NCI-H2196 treated with DMSO at 0.1 percent for 48 hours (cell line): ENCODE measurements around the gene ANKRD1.
"Not testable (repeated sequence)": the region's sequence is repeated elsewhere in the genome, so short reads cannot be mapped to it uniquely, and the experiment has no call there.

Experiments
- DNase-seq: peaks from one replicate; lab custom pipeline; 2025; ENCODE audit not compliant: unreplicated experiment; lab: John Stamatoyannopoulos, UW

The ANKRD1 gene

GRCh38 chr10:90913774-90914420 lies 7.0 kb downstream of the ANKRD1 start:
- no peak for DNase-seq

- DNase-seq: no peak
Measured at GRCh38 chr10:90912854-90913479, 7.9 kb downstream of the ANKRD1 start.

GRCh38 chr10:90912174-90912573 lies 8.7 kb downstream of the ANKRD1 start:
- no peak for DNase-seq

- DNase-seq: peak; percentile 4
Measured at GRCh38 chr10:90911133-90912051, 9.5 kb downstream of the ANKRD1 start.

GRCh38 chr10:90906596-90906995 lies 14.3 kb downstream of the ANKRD1 start:
- DNase-seq: no peak

DNA sequence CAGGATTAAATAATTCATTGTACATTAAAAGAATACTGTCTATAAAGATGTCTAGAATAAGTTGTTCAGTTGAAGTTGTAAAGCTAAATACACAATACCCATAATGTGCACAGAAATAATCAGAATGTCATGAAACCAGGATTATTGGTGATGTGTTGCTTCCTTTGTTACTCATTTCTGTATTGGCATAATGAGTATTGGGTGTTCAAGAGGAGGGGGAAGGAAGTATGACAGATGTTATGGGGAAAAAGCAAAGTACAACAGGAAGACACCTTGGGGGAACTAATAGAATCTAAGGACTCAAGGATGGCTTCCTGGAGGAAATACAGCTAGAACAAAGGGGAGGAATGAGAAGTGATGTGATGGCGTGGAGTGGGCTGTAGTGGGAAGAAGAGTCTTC lies 15.0 kb downstream of the ANKRD1 start:
- no peak for DNase-seq

- DNase-seq: not testable (repeated sequence)
Measured at GRCh38 chr10:90896916-90897315, 24.0 kb downstream of the ANKRD1 start.

- no peak for DNase-seq
Measured at GRCh38 chr10:90893190-90893589, 27.7 kb downstream of the ANKRD1 start.

DNA sequence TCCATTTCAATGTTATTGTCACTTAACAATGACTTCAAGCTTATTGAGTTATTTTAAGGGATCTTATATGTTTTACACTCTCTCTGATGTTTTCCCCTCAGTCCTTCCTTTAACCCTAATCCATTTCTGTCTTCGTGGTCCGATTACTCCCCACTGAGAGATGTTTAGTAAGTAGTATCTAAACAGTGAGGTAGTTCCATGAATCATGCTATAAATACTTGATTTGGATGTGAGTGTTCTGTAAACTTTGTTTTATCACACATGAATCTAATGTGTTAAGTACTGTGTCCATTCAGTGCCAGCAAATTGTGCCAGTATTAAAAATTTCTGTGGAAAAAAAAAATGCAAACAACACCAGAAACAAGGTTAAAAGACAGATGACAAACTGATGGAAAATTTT lies 30.5 kb downstream of the ANKRD1 start:
- DNase-seq: no peak

DNA sequence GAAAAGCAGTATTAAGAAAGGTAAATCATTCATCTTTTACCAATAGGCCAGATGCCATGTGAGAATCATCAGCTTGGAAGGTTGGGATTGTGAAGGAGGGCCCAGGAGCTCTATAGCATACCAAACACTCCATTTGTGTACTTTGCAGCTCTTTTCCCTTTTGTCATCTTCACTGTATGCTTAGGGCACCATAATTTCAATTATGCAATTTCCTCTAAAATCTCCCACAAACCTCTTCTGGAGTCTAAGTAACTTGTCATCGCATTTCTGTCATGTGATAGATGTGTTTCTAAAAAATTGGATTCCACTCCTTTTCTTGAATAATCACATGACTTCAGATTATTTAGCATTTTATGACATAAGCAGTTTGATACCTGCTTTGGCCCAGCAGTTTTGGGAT lies 31.3 kb downstream of the ANKRD1 start:
- DNase-seq: no peak

- no peak for DNase-seq
Measured at GRCh38 chr10:90888387-90888786, 32.5 kb downstream of the ANKRD1 start.

DNA sequence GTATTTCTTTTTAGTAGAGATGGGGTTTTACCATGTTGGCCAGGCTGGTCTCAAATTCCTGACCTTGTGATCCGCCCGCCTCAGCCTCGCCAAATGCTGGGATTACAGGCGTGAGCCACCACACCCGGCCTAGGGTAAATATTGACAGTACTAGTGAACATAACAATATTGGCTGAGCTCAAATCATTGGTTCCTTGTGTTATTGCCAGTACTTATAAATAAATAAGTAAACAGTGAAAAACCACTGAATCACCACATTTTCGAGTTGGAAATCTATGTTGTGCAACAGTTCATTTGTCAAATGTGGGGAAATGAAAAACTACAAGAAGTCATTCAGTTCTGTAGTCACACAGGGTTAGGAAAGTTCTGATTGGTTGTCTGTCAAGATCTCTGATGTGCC lies 33.3 kb downstream of the ANKRD1 start:
- DNase-seq: no peak

DNA sequence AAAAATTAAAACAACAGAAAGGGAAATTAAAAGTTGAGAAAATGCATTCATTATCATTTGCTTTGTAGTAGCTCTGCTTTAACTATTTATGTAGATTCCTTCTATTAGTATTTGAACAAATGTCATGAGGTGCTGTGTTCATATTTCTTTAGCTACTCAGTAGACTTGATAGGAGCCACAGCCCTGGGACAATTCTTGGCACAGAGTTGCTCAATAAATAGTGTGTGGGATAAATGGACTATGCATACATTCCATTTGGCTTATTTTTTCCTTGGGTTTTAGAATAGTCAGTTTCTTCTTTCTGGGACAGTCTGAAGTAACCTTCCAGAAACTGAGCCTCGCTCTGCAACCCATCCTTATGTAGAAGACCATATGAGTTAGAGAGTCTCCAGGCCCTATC lies 35.7 kb downstream of the ANKRD1 start:
- DNase-seq: no peak

GRCh38 chr10:90884431-90884830 lies 36.5 kb downstream of the ANKRD1 start:
- no peak for DNase-seq

- DNase-seq: peak; percentile 1
Measured at GRCh38 chr10:90880059-90880719, 40.7 kb downstream of the ANKRD1 start.

DNA sequence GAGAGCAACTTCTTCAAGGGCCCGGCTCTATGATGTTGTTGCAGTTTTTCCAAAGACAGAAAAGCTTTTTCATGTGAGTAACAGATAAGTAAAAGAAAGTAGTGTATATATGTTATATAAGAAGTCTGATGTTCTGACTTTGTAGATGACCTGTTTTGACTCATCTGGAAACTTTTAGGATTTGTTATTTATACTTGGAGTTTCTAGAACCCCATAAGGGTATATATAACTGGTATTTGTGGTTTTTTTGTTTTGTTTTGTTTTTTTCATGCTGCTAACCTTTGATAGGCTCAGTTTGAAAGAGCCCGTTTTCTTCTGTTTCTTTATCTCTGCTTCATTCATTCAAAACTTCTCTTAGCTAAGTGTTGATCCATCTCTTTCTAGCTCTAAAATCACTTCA lies 41.8 kb downstream of the ANKRD1 start:
- DNase-seq: no peak

DNA sequence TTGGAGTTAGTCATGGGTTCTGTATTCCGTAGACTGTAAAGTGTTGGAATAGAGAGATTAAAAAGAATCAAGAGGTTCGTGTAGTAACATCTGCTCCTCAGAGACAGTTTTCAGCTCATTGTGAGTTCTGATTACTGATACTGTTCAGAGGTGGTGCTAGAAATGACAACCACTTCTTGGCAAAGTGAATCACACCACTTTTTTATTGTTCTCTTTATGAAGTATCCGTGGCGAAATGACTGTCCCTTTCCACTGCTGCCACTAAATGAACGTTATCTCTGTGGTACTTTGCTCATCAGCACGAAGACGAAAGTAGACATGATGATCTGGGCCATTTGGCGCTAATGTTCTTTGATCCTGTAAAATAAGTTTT lies 48.3 kb downstream of the ANKRD1 start:
- DNase-seq: no peak

DNA sequence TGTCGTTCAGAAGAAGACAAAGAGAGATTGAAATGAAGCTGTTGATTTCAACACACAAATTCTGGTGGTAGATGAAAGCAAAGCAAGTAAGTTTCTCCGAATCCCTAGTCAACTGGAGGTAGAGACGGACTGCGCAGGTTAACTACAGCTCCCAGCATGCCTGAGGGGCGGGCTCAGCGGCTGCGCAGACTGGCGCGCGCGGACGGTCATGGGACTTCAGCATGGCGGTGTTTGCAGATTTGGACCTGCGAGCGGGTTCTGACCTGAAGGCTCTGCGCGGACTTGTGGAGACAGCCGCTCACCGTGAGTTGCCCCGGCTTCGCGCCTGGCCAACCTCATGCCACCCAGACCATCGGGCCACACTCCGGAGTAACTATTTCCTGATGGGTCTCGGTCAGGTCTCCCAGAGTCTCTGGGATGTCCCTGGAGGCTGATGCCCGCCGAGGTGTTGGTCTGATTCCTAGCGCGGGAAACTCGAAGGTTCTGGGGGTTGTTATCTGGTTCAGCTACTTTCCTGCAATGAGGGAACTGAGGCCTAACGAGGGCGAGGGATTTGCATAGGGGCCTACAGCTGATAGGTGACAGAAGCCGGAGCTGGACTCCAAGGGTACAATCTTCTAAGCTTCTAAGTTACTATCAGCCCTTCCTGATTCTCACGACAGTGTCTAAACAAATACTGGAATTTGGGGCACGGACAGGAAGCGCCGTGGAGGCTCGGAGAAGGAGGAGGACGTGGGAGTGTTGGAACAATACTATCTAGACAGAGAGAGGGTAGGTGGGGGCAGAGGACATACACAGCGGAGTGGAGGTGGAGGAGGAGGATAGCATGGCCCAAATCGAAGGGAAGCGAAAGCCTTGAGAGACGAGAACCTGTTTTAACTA lies 48.9 kb downstream of the ANKRD1 start, which contains the start of gene RPP30:
Gene RPP30 (plus strand): TSS at position 209 of the 882 bp plus-strand sequence. CDS start 13 bp downstream, at position 222.
- peak; percentile 14 for DNase-seq

DNA sequence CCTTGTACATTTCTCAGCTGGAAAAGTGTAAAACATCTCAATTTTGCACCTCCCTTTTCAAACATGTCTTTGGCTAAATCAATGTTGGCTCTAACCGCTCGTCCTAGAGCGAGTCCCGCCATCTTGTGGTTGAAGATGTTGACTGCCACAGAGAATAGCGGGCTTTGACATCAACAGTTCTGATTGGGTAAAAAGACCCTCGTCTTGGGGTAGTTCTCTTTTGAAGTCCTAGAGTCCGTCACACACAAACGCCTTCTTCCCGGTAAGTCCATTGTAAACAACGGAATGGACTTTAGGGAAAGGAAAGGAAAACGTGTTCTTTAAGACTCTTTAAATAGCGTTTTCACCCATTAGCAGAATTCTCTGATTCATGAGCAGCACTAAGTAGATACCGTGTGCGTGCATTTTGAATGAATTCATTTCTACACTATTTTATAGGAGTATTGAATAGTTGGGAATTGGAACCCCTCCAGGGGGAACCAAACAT lies 49.6 kb downstream of the ANKRD1 start:
- no peak for DNase-seq

DNA sequence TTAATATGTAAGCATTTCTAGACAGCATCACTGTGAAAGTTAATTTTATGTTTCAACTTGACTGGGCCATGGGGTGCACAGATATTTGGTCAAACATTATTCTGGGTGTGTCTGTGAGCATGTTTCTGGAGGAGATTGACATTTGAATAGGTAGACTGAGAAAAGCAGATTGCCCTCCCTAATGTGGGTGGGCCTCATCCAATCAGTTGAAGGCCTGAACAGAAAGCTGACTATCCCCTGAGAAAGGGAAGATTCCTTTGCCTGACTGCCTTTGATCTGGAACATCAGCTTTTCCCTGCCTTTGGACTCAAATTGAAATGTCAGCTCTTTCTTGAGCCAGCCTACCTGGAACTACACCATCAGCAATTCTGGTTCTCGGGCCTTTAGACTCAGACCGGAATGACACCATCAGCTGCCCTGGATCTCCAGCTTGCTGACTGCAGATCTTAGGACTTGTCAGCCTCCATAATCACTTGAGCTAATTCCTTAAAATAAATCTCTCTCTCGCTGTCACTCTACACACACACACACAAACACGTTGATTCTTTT lies 54.8 kb downstream of the ANKRD1 start:
- no peak for DNase-seq
